GM10248 (cell line): ENCODE measurements around the gene RPL31.

Experiments
- CTCF ChIA-PET: fragments of 300-600 bp; sonication (Branson Sonifier 250); formaldehyde crosslinking; extraction: SDS; loops from one replicate; lab custom pipeline; 2021; ENCODE audit warnings: antibody characterized with exemption; lab: Yijun Ruan, JAX
- POLR2A ChIA-PET: fragments of 350-650 bp; sonication (Branson Sonifier 250); formaldehyde crosslinking; extraction: SDS; loops from one replicate; lab custom pipeline; 2020; ENCODE audit warnings: antibody characterized with exemption; lab: Yijun Ruan, JAX
- DNase-seq: peaks from one replicate; pipeline ENCODE4 v3.0.0; 2012; ENCODE audit errors: extremely low spot score
- CTCF ChIP-seq: IDR thresholded peaks from 2 replicates; pipeline ENCODE4 v1.5.1; 2012; ENCODE audit warnings: mild to moderate bottlenecking, low read depth; ENCODE audit errors: extremely low read depth, missing control alignments, control extremely low read depth

Gene RPL31

GRCh38 chr2:100957996-100958653 lies 44.0 kb upstream of the RPL31 start:
- CTCF ChIA-PET: no interaction called here
- no peak for TF ChIP-seq CTCF
- DNase-seq: no peak
- POLR2A ChIA-PET: no interaction called here

- TF ChIP-seq CTCF: no peak
- POLR2A ChIA-PET: no interaction called here
- no peak for DNase-seq
- CTCF ChIA-PET: interaction anchor here (1.4 kb wide), 1 partner anchor 30 kb away, joined by 3 read pairs; no protein-coding TSS in a partner anchor
Measured at GRCh38 chr2:100959225-100959880, 42.7 kb upstream of the RPL31 start.

GRCh38 chr2:100960688-100961087 lies 41.4 kb upstream of the RPL31 start:
- POLR2A ChIA-PET: no interaction called here
- CTCF ChIA-PET: interaction anchor here (1.4 kb wide), 1 partner anchor 31 kb away, joined by 3 read pairs; no protein-coding TSS in a partner anchor
- no peak for TF ChIP-seq CTCF
- DNase-seq: no peak

- no peak for DNase-seq
- TF ChIP-seq CTCF: no peak
- ChIA-PET POLR2A (no interaction called here), CTCF (no interaction called here)
Measured at GRCh38 chr2:100962366-100963025, 39.6 kb upstream of the RPL31 start.

GRCh38 chr2:100963026-100963375 lies 39.1 kb upstream of the RPL31 start:
- no peak for TF ChIP-seq CTCF
- CTCF ChIA-PET: no interaction called here
- DNase-seq: no peak
- POLR2A ChIA-PET: no interaction called here

- CTCF ChIA-PET: no interaction called here
- TF ChIP-seq CTCF: no peak
- POLR2A ChIA-PET: no interaction called here
- DNase-seq: no peak
Measured at GRCh38 chr2:100964222-100964621, 37.9 kb upstream of the RPL31 start.
